HG03025 (cell line): ENCODE results near the gene KCNC1.

ENCODE experiments used
- ATAC-seq: cut with Tn5 transposase; IDR thresholded peaks from one replicate; pipeline ENCODE4 v1.9.1; 2021; ENCODE audit warnings: mild to moderate bottlenecking, moderate library complexity; ENCODE audit not compliant: unreplicated experiment, low FRiP score

The KCNC1 gene

GRCh38 chr11:17770048-17770652 lies 35.6 kb downstream of the KCNC1 start:
- no peak for ATAC-seq

- no peak for ATAC-seq
Measured at GRCh38 chr11:17770917-17771316, 36.3 kb downstream of the KCNC1 start.

GRCh38 chr11:17771415-17771814 lies 36.8 kb downstream of the KCNC1 start:
- no peak for ATAC-seq

- ATAC-seq: no peak
Measured at GRCh38 chr11:17771841-17772401, 37.3 kb downstream of the KCNC1 start.

- ATAC-seq: no peak
Measured at GRCh38 chr11:17772704-17773600, 38.4 kb downstream of the KCNC1 start.

GRCh38 chr11:17773674-17774073 lies 39.1 kb downstream of the KCNC1 start:
- ATAC-seq: no peak

GRCh38 chr11:17774232-17775034 lies 39.9 kb downstream of the KCNC1 start:
- ATAC-seq: no peak

GRCh38 chr11:17775035-17775348 lies 40.4 kb downstream of the KCNC1 start:
- no peak for ATAC-seq

GRCh38 chr11:17775507-17776211 lies 41.1 kb downstream of the KCNC1 start:
- ATAC-seq: no peak

- ATAC-seq: no peak
Measured at GRCh38 chr11:17776212-17776875, 41.8 kb downstream of the KCNC1 start.

- no peak for ATAC-seq
Measured at GRCh38 chr11:17777086-17777737, 42.6 kb downstream of the KCNC1 start.

- ATAC-seq: no peak
Measured at GRCh38 chr11:17777738-17778091, 43.1 kb downstream of the KCNC1 start.

GRCh38 chr11:17778352-17778751 lies 43.8 kb downstream of the KCNC1 start:
- no peak for ATAC-seq

- no peak for ATAC-seq
Measured at GRCh38 chr11:17778956-17779860, 44.6 kb downstream of the KCNC1 start.

GRCh38 chr11:17779861-17780594 lies 45.4 kb downstream of the KCNC1 start:
- ATAC-seq: no peak

- ATAC-seq: no peak
Measured at GRCh38 chr11:17780668-17781067, 46.1 kb downstream of the KCNC1 start.

- ATAC-seq: no peak
Measured at GRCh38 chr11:17781221-17781620, 46.6 kb downstream of the KCNC1 start.

- no peak for ATAC-seq
Measured at GRCh38 chr11:17781626-17782025, 47.0 kb downstream of the KCNC1 start.
